Sigmoid colon (tissue), 4 donors: Measurements from ENCODE around the gene WWC2.

ENCODE experiments used
- EP300 ChIP-seq, 4 donors: sonication (generic); formaldehyde crosslinking; IDR thresholded peaks; one replicate each; pipeline ENCODE4 v1.6.1; 2017; ENCODE audit warnings: antibody characterized with exemption in 4 of 4
- POLR2A ChIP-seq, 2 donors: fragments of 450-650 bp; IDR thresholded peaks; one replicate each; pipeline ENCODE4 v1.6.1; 2016; ENCODE audit warnings: antibody characterized with exemption in 2 of 2, mild to moderate bottlenecking in 2 of 2, moderate library complexity in 2 of 2
- POLR2AphosphoS5 ChIP-seq, 4 donors: sonication (generic); formaldehyde crosslinking; IDR thresholded peaks; one replicate each; pipeline ENCODE4 v1.6.1; 2017; ENCODE audit warnings: antibody characterized with exemption in 4 of 4
- TF ChIP-seq, protein P1 (sequence below), 4 experiments: fragments of 450-650 bp in 3 of 4; fragments of 200-600 bp in 1 of 4; IDR thresholded peaks; one replicate each; pipeline ENCODE4 v1.5.1; 2016 to 2019; ENCODE audit warnings: antibody characterized with exemption in 4 of 4, mild to moderate bottlenecking in 3 of 4, moderate library complexity in 2 of 4

DNA sequence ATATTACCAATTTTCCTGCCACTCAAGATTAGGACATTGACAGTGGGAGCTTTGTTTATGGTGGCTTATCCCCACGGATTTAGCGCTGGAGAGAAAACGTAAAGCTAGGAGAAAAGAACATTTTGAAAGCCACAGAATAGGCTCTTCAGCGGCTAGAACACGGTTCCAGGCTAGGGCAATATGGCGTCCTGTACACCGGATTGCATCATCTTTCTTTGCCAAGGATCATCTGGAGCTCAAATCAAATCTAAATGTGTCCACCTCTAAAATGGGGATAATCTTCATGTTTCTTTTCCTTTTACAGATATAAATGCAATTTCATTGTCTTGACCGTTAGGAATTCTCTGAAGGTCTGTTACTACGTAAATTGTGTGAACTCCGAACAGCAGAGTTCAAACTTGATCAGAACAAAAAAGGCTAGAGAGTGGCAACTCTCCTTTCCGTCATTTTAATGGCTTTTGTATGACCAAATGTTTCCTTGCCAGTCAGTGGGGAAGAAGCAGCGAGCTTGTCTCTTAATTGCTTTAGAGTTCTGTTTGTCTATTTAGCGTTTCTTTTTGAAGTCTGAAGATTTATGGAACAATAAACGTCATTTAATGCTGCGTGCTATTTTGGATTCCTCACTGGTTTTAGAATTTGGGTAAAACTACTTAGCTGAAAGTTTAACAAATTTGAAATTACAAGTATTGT, 2.6 kb upstream of the WWC2 start:
- TF ChIP-seq, protein P1, sequence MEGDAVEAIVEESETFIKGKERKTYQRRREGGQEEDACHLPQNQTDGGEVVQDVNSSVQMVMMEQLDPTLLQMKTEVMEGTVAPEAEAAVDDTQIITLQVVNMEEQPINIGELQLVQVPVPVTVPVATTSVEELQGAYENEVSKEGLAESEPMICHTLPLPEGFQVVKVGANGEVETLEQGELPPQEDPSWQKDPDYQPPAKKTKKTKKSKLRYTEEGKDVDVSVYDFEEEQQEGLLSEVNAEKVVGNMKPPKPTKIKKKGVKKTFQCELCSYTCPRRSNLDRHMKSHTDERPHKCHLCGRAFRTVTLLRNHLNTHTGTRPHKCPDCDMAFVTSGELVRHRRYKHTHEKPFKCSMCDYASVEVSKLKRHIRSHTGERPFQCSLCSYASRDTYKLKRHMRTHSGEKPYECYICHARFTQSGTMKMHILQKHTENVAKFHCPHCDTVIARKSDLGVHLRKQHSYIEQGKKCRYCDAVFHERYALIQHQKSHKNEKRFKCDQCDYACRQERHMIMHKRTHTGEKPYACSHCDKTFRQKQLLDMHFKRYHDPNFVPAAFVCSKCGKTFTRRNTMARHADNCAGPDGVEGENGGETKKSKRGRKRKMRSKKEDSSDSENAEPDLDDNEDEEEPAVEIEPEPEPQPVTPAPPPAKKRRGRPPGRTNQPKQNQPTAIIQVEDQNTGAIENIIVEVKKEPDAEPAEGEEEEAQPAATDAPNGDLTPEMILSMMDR (IDR thresholded peaks at IDR 0.05): no peak
- TF ChIP-seq POLR2A (IDR thresholded peaks at IDR 0.05): no peak
- no peak for TF ChIP-seq POLR2AphosphoS5 (IDR thresholded peaks at IDR 0.05)
- TF ChIP-seq EP300 (IDR thresholded peaks at IDR 0.05): no peak
